ENCODE results near the gene F8.
"Not testable (repeated sequence)": the region's sequence is repeated elsewhere in the genome, so short reads cannot be mapped to it uniquely, and the experiment has no call there.

F8 gene

GRCh38 chrX:154980330-154981115 is 42.0 kb downstream of the F8 start:
- DNase-seq, result no peak

GRCh38 chrX:154979629-154980028 is 42.9 kb downstream of the F8 start:
- no peak for DNase-seq

GRCh38 chrX:154968353-154968752 is 54.2 kb downstream of the F8 start:
- no peak for DNase-seq

GRCh38 chrX:154967603-154968002 is 54.9 kb downstream of the F8 start:
- DNase-seq, result no peak

- DNase-seq, result no peak
Measured at GRCh38 chrX:154961947-154962346, 60.6 kb downstream of the F8 start.

- not testable (repeated sequence) for DNase-seq
Measured at GRCh38 chrX:154955799-154956198, 66.7 kb downstream of the F8 start.

- not testable (repeated sequence) for DNase-seq
Measured at GRCh38 chrX:154939265-154939664, 83.3 kb downstream of the F8 start.

GRCh38 chrX:154924771-154925170 is 97.8 kb downstream of the F8 start:
- not testable (repeated sequence) for DNase-seq

- DNase-seq, result no peak
Measured at GRCh38 chrX:154918060-154918483, 104.5 kb downstream of the F8 start.

GRCh38 chrX:154914052-154914451 is 108.5 kb downstream of the F8 start:
- DNase-seq, result no peak

GRCh38 chrX:154910528-154910927 is 112.0 kb downstream of the F8 start:
- not testable (repeated sequence) for DNase-seq

- not testable (repeated sequence) for DNase-seq
Measured at GRCh38 chrX:154910048-154910447, 112.5 kb downstream of the F8 start.

- DNase-seq, result no peak
Measured at GRCh38 chrX:154908821-154909220, 113.7 kb downstream of the F8 start.

- no peak for DNase-seq
Measured at GRCh38 chrX:154902408-154902807, 120.1 kb downstream of the F8 start.

GRCh38 chrX:154900323-154900722 is 122.2 kb downstream of the F8 start:
- DNase-seq, result no peak

GRCh38 chrX:154892296-154892695 is 130.2 kb downstream of the F8 start:
- no peak for DNase-seq

- DNase-seq, result no peak
Measured at GRCh38 chrX:154890990-154891639, 131.4 kb downstream of the F8 start.

GRCh38 chrX:154886789-154887221 is 135.7 kb downstream of the F8 start:
- DNase-seq, result not testable (repeated sequence)

- DNase-seq, result not testable (repeated sequence)
Measured at GRCh38 chrX:154886069-154886788, 136.3 kb downstream of the F8 start, which contains the start of gene F8A1. F8A1 (plus strand) TSS chrX:154886355; CDS start chrX:154886375, 20 bp downstream.

- DNase-seq, result not testable (repeated sequence)
Measured at GRCh38 chrX:154885549-154885948, 137.0 kb downstream of the F8 start.

GRCh38 chrX:154885057-154885456 is 137.5 kb downstream of the F8 start:
- DNase-seq, result not testable (repeated sequence)

- not testable (repeated sequence) for DNase-seq
Measured at GRCh38 chrX:154884069-154884468, 138.5 kb downstream of the F8 start.

- DNase-seq, result no peak
Measured at GRCh38 chrX:154873329-154873728, 149.2 kb downstream of the F8 start.

Measured in cortex of kidney (tissue), 1 donor.